ENCODE measurements around the gene NBPF14.
"Not testable (repeated sequence)": the region's sequence is repeated elsewhere in the genome, so short reads cannot be mapped to it uniquely, and the experiment has no call there.

Gene NBPF14, protein sequence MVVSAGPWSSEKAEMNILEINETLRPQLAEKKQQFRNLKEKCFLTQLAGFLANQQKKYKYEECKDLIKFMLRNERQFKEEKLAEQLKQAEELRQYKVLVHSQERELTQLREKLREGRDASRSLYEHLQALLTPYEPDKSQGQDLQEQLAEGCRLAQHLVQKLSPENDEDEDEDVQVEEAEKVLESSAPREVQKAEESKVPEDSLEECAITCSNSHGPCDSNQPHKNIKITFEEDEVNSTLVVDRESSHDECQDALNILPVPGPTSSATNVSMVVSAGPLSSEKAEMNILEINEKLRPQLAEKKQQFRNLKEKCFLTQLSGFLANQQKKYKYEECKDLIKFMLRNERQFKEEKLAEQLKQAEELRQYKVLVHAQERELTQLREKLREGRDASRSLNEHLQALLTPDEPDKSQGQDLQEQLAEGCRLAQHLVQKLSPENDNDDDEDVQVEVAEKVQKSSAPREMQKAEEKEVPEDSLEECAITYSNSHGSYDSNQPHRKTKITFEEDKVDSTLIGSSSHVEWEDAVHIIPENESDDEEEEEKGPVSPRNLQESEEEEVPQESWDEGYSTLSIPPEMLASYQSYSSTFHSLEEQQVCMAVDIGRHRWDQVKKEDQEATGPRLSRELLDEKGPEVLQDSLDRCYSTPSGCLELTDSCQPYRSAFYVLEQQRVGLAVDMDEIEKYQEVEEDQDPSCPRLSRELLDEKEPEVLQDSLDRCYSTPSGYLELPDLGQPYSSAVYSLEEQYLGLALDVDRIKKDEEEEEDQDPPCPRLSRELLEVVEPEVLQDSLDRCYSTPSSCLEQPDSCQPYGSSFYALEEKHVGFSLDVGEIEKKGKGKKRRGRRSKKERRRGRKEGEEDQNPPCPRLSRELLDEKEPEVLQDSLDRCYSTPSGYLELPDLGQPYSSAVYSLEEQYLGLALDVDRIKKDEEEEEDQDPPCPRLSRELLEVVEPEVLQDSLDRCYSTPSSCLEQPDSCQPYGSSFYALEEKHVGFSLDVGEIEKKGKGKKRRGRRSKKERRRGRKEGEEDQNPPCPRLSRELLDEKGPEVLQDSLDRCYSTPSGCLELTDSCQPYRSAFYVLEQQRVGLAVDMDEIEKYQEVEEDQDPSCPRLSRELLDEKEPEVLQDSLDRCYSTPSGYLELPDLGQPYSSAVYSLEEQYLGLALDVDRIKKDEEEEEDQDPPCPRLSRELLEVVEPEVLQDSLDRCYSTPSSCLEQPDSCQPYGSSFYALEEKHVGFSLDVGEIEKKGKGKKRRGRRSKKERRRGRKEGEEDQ (N-terminal part only)

DNA sequence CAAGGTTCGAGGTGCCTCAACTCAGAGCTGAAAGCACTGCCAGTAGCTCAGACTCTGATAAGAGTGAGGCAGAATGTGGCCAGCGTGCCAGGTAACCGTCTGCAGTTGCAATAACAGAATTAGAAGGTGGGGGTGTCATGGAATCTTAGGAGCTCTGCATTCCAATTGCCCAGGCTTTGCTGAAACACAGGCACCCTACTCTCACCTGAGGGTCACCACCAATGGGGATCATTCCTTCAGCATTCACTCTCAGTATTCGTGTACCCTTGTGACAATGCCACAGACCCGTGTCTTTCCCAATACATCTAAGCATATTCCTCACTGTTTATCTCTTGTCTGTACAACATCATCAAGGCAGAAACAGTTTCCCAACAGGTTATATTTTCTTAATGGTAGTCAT, at the start of gene NBPF14:
TSS of gene NBPF14 (minus strand) at position 101 of the 400 bp plus-strand sequence. CDS start 294 bp downstream, outside the sequence.
- DNase-seq = not testable (repeated sequence)

DNA sequence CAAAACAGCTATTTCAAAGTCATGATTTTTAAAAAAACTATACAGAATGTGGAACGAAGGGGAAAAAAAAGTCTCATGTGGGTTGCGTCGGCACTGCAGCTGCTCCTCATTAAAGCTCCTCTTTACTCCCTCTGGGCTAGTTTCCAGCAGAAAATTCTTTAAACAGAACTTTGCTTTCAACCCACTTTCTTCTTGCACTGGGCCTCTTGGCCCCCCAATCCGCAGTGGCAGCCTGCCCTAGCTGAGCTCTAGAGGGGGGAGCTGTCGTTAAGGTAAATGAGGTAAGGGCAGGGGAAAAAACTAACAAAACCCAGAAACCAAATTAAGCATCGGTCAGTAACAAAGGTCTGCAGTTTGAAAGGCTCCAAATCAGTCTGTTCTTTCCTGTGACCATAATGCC, 29.6 kb upstream of the NBPF14 start:
- DNase-seq = not testable (repeated sequence)

DNA sequence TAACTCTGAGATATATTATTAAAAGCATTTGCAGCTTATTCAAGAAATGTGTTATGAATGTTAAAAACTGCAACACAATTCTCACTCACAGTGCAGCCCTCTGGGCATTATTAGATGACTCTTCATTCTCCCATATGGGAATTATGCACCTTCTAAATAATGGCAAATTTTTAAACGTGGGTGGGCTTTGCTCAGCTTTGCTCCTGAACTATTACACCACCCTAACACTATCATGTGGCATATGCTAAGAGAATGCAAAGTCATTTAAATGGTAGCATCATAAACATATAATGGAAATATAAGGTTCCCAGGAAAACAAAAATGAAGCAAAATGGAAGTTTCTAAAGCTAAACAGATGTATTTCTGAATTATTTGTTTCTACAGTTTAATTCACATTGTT, 22.4 kb upstream of the NBPF14 start:
- DNase-seq = not testable (repeated sequence)

DNA sequence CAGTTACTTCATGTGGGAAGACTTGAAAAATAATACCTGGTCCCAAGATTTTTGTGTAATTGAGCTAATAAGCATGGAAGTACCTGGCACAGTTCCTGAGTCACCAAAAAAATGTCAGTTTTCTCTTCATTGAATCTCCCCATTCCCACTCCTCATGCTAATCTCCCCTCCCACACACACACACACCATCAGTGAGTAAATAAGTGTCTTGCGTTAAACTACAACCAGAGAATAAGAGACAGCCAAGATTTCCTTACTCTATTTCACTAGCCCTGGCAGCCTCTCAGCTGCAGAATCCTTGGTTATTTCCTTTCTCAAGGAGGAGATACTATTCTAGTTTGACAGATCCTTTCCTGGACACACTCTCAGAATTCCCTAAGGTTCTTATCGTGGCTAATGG, 9.5 kb upstream of the NBPF14 start:
- not testable (repeated sequence) for DNase-seq

DNA sequence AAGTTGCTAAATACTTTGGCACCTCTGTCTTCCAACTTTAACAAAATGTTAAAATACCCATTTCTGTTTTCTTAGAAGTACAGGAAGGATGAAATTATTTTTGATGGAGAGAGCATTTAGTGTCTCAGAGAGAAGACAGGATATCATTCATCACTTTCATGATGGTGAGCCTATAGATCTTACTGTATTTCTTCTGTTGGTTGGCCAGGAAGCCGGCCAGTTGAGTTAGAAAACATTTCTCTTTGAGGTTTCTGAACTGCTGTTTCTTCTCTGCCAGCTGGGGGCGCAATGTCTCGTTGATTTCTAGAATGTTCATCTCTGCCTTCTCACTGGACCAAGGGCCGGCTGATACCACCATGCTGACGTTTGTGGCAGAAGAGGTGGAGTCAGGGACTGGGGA, 451 bp downstream of the NBPF14 start:
- not testable (repeated sequence) for DNase-seq

GRCh38 chr1:148591098-148591497, 4.7 kb downstream of the NBPF14 start:
- not testable (repeated sequence) for DNase-seq

GRCh38 chr1:148532158-148532557, 63.7 kb downstream of the NBPF14 start:
- DNase-seq = not testable (repeated sequence)

- not testable (repeated sequence) for DNase-seq
Observed at GRCh38 chr1:148529101-148529567, 66.7 kb downstream of the NBPF14 start.

DNA sequence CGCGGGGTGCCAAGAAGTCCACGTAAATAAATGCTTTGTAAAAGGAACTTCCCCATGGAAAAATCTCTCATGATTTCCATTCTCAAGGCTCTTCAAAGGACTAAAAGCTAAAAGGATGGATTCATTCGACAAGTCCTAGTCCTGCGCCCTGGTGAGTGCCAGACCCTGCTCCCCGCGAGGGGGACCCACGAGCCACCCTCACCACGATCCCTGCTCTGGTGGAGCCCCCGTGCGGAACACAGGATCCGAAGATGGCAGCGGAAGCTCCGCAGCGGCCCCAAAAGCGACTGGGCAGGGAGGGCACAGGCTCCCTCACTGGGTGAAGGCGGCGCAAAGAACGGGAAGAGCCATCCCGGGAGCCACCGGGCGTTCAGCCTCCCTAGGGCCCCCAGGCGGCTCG, 67.2 kb downstream of the NBPF14 start:
- not testable (repeated sequence) for DNase-seq

- DNase-seq = not testable (repeated sequence)
Observed at GRCh38 chr1:148526587-148526986, 69.2 kb downstream of the NBPF14 start.

- DNase-seq = not testable (repeated sequence)
Observed at GRCh38 chr1:148523205-148524144, 72.3 kb downstream of the NBPF14 start.

DNA sequence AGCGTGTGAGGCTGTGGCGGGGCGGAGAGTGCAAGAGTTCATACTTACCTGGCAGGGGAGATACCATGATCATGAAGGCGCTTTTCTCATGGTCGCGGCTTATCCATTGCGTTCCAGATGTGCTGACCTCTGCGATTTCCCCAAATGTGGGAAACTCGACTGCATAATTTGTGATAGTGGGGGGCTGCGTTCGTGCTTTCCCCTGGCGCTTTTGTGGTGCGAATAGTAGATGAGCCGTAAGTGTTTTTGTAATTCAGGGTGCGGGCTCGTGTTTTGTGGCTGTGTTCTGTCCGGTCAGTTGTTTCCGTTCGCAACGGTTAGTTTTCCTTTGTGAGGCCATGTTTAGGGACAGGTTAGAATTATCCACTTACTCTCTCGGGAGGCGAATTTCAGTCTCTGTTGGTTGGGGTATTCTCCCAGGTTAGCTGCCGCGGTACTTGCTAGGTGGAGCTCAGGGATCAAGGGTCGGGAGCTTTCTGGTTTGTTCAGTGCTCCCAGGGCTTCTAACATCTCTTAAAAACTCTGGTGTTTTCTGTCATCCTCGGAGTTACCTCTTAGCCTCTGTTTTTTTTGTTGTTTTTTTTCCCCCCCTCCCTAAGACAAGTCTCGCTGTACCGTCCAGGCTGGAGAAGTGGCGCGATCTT, 73.1 kb downstream of the NBPF14 start:
- DNase-seq = peak; percentile 99

DNA sequence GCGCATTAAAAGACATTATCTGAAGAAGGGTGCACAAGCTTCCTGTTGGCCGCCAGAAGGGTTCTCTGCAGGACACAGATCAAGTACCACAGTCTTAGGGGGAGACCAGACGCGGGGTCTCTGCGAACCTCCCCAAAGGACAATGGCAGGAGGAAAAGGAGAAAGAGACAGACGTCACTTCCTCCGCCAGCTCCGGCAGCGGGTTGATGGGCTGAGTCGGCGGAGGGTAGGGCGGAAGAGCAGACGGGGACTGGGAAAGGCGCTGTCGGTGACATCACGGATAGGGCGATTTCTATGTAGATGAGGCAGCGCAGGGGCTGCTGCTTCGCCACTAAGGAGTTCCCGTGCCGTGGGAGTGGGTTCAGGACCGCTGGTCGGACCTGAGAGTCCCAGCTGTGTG, 73.7 kb downstream of the NBPF14 start:
- peak; percentile 92 for DNase-seq

DNA sequence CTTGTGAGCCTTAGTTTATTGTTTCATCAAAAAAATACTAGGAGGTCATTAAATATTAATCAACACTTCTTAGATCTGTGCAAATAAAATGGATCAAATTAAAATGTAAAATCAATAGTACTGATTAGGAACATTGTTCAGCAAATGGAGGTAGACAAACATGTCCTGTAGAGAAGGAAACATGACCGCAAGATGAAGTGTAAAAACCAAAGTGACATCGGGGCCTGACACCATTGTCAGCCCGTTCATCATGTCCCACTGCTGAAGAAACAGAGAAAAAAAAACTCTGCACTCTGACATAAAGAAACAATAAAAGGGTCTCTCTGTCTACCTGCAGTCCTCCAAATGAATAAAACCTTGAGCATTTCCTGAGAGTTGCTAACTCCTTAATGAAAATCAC, 81.5 kb downstream of the NBPF14 start:
- DNase-seq = not testable (repeated sequence)

DNA sequence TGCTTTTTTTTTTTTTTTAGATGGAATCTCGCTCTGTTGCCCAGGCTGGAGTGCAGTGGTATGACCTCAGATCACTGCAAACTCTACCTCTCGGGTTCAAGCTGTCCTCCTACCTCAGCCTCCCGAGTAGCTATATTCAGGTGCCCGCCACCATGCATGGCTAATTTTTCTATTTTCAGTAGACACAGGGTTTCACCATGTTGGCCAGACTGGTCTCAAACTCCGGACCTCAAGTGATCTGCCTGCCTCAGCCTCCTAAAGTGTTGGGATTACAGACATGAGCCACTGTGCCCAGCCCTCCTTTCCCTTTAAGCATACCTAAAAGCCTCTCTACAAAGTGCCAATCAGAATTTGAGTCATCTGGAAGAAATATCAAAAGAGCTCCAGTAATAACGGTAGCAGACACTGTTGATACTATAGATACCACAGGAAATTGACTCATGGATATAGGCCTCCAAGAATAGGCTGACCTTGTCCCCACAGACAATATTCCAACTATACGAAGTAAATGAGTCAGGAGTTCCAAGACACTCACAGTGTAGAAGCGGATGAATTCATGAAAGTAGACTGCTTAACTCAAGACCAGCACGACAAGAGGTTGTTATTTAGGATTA, 83.1 kb downstream of the NBPF14 start:
- DNase-seq = peak; percentile 71

DNA sequence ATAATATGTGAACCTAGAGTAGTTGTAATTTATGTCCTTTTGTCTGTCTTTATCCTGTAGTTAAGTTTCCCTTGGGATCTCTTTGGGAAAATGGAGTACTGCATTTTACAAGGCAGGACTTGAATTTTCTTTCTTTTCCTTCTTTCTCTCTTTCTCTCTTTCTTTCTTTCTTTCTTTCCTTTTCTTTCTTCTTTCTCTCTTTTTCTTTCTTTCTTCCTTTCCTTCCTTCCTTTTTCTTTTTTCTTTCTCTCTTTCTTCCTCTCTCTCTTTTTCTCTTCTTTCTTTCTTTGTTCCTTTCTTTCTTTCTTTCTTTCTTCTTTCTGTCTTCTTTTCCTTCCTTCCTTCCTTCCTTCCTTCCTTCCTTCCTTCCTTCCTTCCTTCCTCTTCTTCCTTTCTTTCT, 101.9 kb downstream of the NBPF14 start:
- DNase-seq = not testable (repeated sequence)

DNA sequence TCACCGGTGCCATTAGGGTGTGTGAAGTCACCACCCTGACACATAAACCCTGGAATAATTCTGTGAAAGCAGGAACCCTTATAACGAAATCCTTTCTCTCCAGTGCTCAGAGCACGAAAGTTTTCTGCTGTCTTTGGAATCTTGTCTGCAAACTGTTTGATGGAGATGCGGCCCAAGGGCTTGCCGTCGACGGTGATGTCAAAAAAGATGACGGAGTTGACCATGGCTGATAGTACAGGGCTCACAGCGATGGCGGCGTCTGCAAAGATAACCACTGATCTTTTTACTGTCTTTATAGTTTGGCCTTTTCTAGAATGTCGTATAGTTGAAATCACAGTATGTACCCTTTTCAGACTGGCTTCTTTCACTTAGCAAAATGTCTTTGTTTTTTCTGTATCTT, 112.8 kb downstream of the NBPF14 start, which contains the start of gene PPIAL4G:
TSS of gene PPIAL4G (minus strand) at position 274 of the 400 bp plus-strand sequence. CDS start at position 224, 50 bp downstream.
- DNase-seq = not testable (repeated sequence)

Data from MV-4-11 (cell line).